ENCODE data around the gene SLC16A8.
"Not testable (repeated sequence)": the region's sequence is repeated elsewhere in the genome, so short reads cannot be mapped to it uniquely, and the experiment has no call there.

Gene SLC16A8, protein sequence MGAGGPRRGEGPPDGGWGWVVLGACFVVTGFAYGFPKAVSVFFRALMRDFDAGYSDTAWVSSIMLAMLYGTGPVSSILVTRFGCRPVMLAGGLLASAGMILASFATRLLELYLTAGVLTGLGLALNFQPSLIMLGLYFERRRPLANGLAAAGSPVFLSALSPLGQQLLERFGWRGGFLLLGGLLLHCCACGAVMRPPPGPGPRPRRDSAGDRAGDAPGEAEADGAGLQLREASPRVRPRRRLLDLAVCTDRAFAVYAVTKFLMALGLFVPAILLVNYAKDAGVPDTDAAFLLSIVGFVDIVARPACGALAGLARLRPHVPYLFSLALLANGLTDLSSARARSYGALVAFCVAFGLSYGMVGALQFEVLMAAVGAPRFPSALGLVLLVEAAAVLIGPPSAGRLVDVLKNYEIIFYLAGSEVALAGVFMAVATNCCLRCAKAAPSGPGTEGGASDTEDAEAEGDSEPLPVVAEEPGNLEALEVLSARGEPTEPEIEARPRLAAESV

DNA sequence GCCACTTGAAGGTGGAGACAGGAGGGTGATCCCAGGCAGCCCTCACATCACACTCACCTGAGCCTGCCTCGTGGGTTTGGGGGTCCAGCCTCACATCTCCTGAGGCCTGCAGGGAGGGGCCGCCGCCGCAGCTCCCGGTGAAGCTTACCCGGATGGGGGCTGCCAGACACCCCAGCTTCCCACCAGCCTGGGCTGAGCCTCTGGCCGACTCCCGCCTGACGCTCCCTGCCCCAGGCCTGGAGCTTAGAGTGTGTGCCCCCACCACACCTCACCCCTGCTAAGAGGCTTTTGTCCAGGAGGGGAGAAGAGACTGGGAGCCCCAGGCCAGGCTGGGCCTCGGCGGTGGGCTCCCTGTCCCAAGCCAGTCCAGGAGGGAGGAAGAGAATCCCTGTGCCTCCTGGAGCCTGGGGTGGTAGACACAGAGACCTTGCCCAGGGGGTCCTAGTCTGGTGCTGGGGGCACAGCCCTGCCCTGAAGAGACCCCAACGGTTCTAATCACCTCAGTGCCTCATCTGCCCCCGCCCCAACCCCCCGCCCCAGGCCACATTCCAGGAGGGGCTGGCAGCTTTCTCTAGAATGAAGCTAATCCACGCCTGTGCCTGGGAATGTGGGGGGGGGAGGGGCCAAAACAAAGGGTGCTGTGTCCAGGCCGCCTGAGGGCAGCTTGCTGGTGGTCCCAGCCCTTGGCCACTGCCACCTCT, at the start of gene SLC16A8:
TSS of gene SLC16A8 (minus strand) at position 254 of the 701 bp plus-strand sequence. CDS start 1,311 bp downstream, outside the sequence.
- no peak for DNase-seq (ENCODE audit: low read depth in 2 of 2)

GRCh38 chr22:38133331-38133730, 49.3 kb upstream of the SLC16A8 start:
- no peak for DNase-seq (ENCODE audit: low read depth in 2 of 2)

GRCh38 chr22:38132794-38133193, 48.8 kb upstream of the SLC16A8 start:
- DNase-seq (ENCODE audit: low read depth in 2 of 2), result no peak

DNA sequence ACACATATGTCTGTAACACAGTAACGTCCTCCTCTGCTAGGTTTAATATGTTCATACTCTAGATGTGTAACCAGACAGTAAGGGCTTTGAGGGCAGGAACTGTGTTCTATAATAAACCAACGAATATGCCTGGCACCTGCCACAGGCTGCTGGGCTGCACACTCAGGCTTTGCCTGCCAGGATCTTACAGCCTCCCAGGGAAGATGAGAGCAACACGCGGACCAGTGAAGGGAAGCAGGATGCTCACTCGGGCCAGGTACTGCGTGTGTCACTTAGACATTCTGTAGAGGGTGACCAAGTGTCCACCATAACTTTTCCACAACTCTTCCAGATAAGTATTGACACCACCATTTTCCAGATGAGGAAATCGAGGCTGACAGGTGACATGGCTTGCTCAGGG, 48.2 kb upstream of the SLC16A8 start:
- DNase-seq (ENCODE audit: low read depth in 2 of 2), result no peak

GRCh38 chr22:38131399-38131798, 47.4 kb upstream of the SLC16A8 start:
- DNase-seq (ENCODE audit: low read depth in 2 of 2), result no peak

- no peak for DNase-seq (ENCODE audit: low read depth in 2 of 2)
Observed at GRCh38 chr22:38129856-38130255, 45.9 kb upstream of the SLC16A8 start.

GRCh38 chr22:38129021-38129420, 45.0 kb upstream of the SLC16A8 start:
- DNase-seq (ENCODE audit: low read depth in 2 of 2), result no peak

- no peak for DNase-seq (ENCODE audit: low read depth in 2 of 2)
Observed at GRCh38 chr22:38127869-38128268, 43.9 kb upstream of the SLC16A8 start.

DNA sequence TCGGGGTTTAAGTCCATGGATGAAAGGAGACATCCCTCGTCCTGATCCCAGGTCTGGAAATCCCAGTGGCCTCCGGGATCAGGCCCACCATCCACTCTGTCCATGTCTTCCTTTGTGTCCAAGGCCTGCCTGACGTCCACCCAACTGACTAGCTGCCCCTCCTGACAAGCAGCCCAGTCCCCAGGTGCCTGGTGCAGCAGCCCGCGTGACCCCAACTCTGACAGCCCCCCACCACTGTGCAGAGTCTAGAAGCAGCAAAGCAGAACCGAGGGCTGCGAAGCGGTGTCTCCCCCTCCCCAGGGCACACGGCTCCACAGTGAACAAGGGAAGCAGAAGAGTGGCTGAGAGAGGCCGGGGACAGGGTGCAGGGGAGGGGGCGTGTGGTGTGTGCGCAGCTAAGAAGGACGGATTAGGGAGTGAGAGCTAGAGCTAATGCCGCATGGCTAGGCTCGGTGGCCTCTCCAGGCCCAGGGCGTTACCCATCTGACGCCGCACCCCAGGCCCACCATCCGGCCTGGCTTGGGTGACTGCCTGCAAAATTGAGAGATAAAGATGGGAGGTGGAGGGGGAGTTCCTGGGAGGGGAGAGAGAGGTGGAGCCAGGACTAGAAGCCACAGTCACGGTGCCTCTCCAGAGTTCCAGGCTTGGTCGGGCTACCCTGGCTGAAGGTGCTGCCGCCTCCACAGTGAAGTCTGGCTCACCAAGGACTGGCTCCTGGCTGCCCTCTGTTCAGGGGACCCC, 43.1 kb upstream of the SLC16A8 start:
- DNase-seq (ENCODE audit: low read depth in 2 of 2), result no peak

- DNase-seq (ENCODE audit: low read depth in 2 of 2), result no peak
Observed at GRCh38 chr22:38125751-38126201, 41.8 kb upstream of the SLC16A8 start.

- DNase-seq (ENCODE audit: low read depth in 2 of 2), result no peak
Observed at GRCh38 chr22:38125038-38125610, 41.1 kb upstream of the SLC16A8 start.

DNA sequence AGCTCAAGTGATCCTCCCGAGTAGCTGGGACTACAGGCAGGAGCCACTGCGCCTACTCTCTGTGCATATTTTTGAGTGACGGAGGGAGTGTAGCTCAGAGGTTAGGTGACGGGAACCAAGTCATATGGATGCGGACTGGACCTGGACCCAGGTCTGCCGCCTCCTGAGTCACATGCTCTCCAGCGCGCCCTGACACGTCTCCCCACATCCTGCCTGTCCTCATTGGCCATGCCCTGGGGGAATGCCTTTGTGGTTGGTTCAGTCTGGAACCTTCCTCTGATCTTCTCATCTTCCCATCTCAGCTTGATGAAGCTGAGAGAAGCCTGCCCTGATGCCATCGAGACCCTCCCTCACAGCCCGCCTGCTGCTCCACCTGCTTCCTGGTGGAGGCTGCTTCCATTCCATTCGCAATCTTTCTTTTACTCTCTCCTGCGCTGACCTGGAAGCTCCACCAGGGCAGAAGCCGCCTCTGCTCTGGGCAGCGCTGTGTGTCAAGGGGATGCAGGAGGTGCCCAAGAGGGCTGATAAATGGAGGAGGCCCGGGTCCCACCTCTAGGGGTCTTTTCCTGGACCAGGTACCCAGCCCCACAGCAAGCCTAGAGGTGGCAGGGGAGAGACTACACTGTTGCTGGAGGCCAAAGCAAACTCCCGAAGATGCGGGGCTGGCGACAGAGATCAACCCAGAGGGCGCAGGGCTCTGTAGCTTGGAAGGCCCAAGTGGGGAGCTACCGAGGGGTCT, 40.4 kb upstream of the SLC16A8 start:
- no peak for DNase-seq (ENCODE audit: low read depth in 2 of 2)

GRCh38 chr22:38122616-38123015, 38.6 kb upstream of the SLC16A8 start:
- no peak for DNase-seq (ENCODE audit: low read depth in 2 of 2)

DNA sequence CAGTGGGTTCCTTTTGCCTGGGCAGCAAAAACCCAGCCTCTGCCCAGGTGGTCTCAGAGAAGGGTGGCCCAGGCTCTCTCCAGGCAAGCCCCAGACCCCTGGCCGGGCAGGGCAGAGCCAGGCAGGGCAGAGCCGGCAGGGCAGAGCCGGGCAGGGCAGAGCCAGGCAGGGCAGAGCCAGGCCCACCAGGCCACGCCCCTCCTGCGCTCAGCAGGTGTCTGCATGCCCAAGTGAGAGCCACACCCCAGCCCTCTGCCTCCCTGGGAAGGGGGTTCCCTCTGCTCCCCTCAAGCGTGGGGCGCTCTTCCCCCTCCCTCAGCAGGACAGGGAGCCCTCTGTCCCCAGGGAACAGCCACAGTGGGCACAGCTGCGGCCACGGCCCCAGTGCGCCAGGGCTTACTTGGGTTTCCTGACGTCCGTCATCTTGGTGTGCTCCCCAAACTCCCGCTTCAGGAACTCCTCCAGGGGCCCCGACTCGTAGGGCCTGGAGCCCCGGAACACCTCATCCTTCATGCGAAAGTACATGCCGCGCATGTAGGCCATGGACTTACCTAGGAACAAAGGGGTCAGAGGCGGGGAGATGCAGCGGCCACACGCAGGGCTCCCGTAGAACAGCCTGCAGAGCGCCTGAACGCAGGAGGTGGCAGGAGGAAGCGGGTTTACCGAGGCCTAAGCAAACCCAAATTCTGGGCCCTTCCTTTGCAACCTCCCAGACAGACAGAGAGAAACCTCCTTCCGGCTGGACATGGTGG, 36.6 kb upstream of the SLC16A8 start:
- DNase-seq (ENCODE audit: low read depth in 2 of 2), result no peak

DNA sequence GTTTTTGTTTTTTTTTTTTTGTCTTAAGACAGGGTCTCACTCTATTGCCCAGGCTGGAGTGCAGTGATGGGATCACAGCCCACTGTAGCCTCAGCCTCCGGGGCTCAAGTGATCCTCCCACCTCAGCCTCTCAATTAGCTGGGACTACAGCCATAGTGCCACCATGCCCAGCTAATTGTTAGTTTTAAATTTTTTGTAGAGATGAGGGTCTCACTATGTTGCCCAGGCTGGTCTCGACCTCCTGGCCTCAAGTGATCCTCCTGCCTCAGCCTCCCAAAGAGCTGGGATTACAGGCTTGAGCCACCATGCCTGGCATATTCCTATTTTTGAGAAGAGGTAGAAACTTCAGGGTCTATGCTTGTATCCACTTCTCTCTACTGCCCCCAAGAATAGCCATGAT, 34.8 kb upstream of the SLC16A8 start:
- DNase-seq (ENCODE audit: low read depth in 2 of 2), result not testable (repeated sequence)

- DNase-seq (ENCODE audit: low read depth in 2 of 2), result no peak
Observed at GRCh38 chr22:38118182-38118581, 34.2 kb upstream of the SLC16A8 start.

DNA sequence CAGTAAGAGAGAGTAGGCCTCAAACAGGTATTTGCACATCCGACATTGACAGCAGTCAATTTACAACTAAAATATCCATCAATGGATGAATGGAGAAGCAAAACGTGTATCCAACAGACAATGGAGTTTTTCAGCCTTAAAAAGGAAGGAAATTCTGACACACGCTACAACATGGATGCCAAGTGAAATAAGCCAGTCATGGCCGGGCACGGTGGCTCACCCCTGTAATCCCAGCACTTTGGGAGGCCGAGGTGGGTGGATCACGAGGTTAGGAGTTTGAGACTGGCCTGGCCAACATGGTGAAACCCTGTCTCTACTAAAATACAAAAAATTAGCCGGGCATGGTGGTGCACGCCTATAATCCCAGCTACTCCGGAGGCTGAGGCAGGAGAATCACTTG, 33.6 kb upstream of the SLC16A8 start:
- DNase-seq (ENCODE audit: low read depth in 2 of 2), result not testable (repeated sequence)

DNA sequence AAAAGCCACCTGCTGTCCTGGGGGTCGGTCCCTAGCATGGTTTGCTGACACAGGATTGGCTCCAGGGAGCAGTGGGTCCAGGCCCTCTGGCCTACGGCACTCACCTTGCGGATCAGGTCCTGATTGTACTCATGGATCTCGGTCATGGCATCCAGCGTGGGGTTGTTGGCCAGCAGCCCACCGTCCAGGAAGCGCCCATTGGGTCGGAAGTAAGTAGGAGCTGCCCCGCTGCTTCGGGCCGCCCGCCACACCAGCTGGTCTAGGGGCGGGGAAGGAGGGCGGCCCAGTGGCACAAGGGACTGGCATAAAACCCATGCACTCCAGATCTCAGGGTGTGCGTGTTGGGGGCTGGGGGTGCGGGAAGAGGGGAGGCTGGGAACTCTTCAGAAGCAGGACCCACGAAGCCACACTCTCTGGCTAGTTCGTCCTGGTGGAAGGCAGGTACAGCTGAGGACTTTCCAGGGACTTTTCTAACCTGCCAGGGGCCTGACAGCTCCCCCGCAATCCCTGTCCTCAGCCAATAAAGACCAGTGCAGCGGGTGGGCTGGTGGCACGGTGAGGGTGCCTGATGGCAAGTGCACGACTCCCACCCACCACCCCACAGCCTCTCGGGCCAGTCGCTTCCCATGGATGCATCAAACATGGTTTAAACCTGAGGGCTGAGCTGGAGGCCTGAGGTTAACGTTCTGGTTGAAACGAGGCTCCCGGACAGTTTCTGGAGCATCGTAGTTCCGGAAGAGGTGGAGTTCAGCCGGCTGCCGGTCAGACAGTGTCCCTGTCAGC, 31.6 kb upstream of the SLC16A8 start:
- DNase-seq (ENCODE audit: low read depth in 2 of 2), result no peak
